Kasumi-1 (cell line): Measurements from ENCODE around the gene GSG1L.

Experiments used
- DNase-seq, 2 experiments: peaks; one replicate each; lab custom pipeline; 2025; lab: John Stamatoyannopoulos, UW

The GSG1L gene

DNA sequence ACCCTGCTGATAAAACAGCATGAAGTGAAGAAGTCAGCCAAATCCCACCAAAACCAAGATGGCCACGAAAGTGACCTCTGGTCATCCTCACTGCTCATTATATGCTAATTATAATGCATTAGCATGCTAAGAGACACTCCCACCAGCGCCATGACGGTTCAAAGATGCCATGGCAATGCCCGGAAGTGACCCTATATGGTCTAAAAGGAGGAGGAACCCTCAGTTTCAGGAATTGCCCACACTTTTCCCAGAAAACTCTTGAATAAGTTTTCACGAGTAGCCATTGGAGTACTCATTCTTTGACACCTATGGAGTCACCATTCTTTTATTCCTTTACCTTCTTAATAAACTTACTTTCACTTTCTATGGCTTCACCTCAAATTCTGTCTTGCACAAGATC, 44.3 kb downstream of the GSG1L start:
- no peak for DNase-seq

DNA sequence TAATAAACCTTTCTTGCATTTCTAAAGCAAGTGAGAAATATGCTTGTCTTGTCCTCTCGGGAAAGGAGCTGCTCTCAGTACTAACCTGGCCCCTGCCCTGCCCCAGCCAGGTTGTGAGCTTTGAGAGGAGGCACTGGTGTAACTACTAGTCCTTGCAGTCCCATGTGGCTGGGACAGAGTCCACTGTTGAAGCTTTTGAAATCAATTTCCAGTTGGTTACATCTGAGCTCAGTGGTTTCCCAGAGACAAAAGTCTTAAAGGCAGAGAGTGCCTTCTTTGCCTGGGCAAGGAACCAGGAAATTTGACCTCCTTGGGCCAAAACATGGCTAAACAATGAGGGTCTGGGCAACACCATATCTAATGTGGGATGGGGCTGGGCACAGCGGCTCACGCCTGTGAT, 48.7 kb downstream of the GSG1L start:
- no peak for DNase-seq

DNA sequence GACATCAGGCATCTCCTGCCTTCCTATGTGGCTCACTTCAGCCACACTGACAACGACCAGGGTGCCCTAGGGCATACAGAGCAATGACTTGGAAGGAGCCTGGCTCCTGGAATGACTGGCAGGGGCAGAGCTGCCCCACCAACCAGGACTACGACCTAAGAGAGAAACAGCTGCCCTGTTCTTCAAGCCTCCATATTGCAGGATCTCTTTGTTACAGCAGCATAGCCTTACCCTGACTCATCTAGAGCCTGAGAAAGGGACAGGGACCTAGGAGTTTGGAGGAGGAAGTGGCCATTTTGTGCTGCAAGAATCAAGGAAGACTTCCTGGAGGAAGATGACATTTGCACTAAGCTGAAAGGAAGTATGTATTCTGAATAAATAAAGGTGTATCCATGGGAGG, 49.6 kb downstream of the GSG1L start:
- DNase-seq = no peak

DNA sequence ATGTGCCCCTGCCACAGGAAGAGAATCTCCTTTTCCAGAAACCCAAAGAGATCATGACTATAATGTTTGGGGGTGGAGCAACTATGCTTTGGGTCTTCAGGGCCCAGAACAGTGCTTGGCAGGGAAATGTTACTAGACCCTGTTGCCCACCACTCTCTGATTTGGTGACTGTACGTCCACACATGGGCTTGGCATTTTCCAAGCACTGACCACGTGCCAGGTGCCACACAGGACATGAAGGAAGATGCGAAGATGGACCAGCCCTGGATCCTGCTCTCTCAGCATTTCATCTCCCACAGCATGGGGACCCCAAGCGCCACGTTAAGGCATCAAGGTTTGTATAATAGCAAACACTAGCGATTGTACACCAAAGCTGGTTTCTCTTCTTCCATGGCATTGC, 50.1 kb downstream of the GSG1L start:
- no peak for DNase-seq

DNA sequence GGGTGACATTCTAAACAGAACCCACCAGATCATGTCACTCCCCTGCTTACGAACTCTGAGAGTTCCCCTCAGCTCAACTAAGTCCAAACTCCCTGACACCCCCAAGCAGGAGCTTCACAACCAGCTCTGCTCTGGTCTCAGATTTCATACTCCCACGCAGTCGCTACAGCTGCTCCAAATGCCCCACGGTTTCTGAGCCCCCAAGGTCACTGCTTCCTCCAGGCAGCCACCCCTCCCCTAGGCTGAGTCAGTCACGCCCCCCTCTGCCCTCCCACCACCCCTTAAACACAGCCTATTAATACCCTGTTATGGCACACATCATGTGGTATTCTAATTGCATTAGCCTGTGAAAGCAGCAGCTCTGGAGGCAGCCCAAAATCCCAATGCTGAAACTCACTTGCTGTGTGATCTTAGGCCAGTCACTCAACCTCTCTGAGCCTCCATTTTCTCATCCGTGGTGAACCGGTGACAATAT, 51.5 kb downstream of the GSG1L start:
- DNase-seq = peak; percentile 1 to 4

DNA sequence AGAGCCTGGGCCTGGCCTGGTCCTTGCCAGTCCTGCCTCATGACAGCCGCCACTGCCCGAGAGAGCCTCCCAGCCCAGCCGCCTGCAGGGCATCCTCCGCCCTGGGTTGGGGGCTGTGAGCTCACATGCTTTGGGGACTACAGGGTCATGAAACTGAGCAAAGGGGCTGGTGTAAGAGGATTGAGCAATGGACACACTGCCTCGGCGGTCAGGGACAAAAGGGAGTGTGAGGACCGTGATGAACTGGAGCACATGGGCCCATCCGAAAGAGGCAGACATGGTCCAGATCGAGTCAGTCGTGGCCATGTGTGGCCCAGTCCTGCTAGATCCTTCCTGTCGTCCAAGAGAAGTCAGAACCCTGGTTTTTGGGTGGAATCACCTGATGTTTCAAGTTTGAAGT, 52.3 kb downstream of the GSG1L start:
- no peak for DNase-seq

DNA sequence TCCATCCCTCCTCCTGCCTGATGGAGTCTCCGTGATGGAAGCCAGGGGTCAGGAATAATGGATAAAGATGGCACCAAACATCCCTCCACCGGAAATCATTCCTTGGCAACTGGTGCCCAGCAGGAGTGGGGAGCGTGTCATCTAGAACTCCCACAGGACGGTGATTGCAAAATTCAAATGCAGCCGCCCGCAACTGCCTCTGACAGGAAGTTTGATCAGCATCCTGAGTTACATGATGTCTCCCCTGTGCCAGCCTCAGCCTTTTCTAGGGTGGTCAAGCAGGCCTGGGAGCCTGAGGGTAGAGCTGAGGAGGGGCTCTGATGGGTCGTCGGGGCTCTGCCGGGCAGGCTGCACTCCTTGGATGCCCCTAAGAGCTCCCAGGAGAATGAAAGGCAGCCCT, 52.8 kb downstream of the GSG1L start:
- DNase-seq = no peak

DNA sequence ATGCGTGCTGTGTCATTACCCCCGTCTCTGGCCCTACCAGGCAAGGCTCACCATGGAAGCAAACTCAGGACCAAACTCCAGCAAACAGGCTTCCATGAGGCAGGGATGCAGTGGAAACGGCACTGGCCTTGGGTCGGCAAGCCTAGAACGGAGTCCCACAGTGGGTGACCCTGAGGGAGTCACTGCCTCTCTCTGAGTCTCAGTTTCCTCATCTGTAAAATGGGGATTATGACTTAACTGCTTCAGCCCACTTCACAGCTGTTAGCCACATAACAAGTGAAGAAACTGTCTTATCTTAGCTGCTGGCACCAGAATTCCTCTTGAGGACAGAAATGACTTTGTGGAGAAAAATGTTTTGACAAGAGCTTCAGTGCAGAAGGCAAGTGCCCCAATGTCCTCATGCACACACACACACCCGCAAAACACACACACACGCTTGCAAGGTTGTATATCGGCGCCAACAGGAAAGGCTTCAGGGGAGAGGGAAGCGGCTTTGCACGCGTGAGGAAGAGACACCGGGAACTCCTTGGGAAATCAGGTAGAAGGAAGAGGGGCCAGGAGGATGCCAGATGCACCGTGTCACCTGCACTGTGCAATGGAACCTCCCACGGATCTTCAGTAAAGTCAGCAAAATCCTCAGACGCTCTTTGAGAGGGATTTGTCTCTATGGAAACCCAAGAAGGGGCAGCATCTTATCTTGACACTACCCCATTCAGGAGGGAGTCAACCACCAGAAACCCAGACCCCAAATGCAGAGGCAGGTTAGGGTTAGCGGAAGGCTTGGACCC, 53.7 kb downstream of the GSG1L start:
- DNase-seq = no peak

DNA sequence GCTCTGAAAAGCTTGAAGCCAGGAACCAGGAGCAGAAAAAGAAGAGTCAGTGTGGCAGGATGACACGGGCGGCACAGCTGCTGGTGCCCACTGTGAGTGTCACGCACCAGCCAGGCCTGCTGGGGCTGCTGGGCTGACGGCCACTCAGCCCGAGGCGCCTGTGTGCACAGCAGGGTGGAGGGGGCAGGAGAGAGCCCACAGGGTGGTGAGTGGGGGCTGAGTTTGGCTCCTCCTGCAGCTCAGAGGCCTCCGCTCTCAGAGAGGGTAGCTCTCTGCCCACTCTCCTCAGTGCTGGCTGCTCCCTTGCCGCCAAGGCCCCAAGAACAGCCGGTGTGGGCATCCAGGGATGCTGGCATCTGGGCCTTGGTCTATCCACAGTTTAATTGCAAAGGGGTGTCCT, 59.6 kb downstream of the GSG1L start:
- DNase-seq = no peak

DNA sequence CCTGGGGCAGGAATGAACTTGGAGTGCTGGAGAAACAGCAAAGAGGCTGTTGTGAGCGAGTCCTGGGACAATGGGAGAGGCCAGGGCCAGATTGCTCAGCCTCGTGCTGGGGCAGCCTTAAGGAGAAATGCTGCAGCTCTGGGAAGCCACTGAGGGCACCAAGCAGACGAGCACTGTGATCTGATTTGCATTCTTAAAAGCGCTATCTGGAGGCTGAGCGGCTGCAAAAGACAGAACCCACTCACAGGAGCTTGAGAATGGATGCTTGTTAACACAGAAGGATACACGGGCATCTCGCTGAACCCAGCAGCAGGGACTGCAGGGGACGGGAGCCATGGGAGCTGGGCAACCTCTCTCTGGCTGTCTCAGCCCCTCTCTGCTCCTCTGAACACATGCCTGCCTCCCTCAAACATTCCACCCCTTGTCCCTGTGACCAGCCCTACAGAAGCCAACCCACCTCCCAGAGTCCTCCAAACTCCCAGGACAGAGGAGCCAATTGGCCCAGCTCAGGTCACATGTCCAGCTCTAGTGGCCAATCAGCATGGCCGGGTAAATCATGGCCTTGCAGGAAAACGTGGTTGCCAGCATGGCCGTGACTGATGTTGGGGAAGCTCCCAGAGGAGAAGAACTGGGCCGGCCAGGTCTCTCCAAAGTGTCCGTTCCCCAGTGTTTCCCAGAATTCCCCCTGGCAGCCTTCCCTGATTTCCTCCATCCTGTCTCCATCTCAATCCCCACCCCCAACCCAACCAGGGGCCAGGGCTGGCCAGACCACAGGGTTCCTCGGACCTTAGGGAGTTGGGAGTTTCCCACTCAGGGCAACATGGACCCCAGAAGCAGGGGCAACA, 60.3 kb downstream of the GSG1L start:
- no peak for DNase-seq

DNA sequence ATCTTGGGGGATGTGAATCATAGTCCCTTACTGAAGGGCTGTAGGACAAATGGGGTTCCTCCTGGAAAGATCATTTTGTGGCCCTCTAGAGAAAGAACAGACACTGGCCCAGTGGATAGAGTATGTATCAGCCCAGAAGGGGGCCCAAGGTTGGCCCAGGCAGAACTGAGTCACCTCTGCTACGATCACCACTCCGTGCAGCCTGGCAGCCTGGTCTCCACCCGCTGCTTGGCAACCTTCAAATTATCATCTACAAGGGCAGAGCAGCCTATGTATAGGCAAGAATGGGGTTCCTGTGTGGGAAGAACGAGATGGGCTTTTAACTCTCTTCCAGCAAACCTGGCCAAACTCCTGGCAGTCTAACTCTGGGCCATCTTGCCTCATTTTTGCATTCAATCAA, 61.9 kb downstream of the GSG1L start:
- no peak for DNase-seq

DNA sequence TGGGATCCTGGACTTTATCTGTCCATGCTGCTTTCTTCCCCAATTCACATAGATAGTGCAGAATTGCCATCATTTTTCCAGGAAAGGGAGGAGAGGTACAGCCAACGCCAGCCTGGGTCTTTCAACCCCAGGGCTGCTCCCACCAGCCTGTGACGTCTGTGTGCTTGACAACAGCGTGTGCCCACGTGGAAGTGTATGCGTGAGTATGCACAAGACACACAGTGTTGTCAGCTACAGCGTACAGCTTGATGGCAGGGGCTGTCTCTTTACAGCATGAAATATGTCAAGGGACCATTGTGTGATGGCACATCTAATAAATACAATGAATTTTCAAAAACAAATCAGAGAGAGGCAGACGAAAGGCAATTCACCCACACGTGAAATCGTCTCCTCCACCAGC, 62.3 kb downstream of the GSG1L start:
- no peak for DNase-seq

DNA sequence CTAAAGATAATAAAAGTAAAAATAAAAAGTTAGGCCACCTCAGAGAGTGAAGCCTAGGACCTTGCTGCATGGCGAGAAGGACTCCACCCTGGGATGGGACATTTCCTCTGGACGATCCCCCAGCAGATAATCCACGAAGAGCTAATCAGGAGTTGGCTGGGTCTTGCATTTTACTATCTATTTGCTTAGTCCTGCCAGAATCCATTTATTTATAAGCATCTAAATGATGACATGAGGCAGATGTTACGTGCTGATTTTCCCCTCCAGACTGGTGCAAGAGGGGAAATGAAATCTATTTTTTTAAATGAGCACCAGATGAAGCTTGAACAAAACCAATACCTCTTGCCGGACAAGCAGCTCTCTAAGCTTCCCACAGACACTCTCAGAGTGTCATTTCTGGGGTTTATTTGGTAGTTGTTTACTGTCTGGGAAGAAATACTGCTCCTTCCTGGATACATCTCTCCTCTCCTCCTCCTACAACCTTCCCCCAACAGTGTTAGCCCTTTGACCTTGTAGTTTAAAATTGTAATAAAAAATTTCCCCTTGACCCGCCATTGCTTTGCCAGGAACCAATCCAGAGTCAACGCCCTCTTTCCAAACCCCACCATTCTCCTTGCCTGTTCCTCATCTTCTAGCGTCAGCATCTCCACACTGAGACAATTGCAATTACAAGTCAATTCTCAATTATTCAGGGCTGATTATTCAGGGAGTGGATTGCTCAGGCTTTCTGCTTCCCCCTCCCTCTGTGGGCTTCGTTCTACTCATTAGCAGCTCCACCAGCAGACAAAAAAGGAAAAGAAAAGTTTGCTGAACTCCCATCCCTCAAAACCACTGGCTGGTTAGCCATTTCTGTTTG, 63.0 kb downstream of the GSG1L start:
- DNase-seq = no peak

DNA sequence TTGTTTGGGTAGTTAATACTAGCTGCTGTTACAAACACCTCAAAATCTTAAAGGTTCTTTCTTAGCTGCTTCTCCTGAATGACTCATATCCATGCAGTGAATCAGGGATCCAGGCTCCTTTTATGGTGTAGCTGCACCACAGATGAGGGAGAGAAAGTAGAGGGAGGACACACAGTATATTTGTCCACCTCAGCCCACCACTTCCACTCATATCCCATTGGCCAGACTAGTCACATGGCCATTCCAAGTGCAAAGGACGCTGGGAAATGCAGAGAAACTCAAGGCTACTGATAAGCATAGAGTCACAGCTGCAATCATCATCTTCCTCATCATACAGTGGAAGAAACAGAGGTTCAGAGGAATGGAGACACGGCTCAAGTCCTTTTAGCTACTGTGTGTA, 63.8 kb downstream of the GSG1L start:
- no peak for DNase-seq

DNA sequence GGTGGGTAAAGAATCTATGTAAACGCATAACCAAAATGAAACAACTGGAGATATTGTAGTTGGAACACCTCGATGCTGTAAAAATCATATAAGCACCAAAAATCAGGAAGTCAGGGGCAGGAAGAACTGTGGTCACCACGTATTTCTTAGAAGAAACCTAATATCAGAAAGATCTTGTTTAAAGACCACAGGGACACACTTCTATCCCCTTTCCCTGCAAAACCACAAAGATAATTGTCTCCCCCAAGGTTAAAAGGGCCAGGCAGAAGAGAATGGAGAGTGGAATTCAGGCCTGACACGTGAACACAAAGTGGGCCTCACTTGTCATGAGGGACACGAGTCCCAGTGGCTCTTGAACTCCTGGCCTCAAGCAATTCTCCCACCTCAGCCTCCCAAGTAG, 68.1 kb downstream of the GSG1L start:
- DNase-seq = peak; percentile 2 to 11

DNA sequence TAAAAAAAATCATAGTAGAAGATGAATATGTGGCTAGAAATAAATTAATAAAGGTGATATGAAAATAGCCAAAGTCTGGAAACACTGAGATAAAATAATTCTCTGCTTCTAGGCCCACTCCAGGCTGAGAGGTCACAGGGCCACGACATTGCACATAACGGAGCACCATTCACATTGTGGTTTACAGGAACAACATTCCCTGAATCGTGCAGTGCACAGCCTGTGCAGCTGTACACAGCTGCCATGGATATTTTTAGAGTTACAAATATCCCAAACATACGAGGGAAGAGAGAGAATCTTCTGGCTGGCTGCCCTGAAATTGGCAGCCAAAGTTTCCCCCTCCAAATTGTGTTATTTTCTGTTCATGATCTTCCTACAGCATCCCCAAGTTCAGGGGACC, 68.8 kb downstream of the GSG1L start:
- DNase-seq = no peak

DNA sequence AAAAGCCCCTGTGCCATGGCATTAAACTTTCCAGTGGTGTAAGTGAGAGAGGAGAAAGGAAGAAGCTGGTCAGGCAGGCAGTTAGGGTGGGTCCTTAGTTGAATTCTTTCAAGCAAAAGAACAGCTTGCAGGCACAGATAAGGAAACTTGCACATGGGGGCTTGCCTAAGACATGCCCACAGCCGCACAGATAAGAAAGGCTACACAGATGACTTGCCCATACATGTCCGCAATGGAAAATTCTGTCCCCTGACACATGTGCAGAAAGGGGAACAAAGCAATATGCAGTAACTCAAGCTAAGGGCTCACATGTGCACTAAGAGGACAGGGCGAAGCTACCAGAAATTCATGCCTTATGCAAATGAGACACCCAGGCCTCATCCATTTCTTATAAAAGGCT, 69.9 kb downstream of the GSG1L start:
- DNase-seq = no peak

DNA sequence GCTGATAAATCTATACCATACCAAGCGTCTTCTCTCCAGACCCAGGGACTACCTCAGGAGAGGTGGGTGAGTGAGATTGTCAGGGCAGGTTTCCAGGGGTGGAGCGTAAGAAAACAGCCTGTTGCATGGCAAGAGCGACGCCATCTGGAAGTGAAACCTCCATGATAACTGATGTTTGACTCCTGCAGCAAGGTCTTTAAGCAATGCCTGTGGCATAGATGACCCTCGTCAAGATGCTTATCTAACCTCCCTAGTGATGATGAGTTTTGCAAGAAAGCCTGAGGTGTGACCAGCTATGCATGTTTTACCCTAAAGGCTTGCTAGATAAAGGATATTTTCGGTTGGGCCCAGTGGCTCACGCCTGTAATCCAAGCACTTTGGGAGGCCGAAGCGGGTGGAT, 71.6 kb downstream of the GSG1L start:
- DNase-seq = no peak

DNA sequence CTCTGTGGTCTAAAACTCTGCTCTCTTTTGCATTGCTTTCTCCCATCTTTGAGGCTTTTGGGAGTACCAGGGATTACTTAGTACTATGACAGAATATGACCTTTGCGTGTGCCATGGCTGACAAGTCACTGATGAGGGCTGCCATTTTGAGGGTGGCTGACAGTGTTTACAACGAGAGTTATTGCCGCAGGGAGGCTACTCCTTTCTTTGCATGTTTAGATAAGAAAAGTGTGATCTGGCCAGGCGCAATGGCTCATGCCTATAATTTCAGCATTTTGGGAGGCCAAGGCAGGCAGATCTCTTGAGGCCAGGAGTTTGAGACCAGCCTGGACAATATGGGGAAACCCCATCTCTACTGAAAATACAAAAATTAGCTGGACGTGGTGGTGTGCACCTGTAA, 77.5 kb downstream of the GSG1L start:
- DNase-seq = no peak

DNA sequence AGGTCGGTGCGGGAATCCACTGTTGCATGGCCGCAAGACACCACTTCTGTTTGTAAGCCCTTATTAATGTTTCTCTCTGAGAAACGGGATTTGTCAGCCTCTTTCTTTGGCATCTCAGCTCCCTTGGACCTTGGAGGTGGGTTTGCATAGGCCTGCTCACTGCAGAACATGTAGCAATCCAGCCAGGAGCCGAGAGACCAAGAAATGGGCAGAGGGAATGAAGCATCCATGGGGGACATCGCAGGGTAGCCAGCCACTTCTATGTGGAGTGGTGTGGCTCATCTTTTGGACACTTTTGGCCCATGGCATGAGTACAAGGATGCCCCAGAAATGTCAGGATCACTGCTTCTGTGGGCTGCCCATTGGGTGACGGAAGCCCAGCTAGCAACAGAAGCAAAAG, 79.4 kb downstream of the GSG1L start:
- DNase-seq = no peak

DNA sequence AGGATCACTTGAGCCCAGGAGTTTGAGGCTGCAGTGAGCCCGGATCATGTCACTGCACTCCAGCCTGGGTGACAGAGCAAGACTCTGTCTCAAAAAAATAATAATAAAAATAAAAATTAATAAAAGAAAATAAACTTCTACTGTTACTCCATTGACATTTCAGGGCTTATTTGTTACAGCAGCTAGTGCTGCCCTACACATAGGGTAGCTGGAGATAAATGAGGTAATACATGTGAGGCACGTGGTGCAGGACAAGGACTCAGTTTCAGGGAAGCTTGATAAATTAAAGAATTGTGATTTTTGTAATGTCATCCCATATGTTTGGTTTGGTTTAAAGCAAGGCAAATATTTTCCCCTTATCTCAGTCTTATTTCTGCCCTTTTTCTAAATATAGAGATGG, 80.3 kb downstream of the GSG1L start:
- no peak for DNase-seq

DNA sequence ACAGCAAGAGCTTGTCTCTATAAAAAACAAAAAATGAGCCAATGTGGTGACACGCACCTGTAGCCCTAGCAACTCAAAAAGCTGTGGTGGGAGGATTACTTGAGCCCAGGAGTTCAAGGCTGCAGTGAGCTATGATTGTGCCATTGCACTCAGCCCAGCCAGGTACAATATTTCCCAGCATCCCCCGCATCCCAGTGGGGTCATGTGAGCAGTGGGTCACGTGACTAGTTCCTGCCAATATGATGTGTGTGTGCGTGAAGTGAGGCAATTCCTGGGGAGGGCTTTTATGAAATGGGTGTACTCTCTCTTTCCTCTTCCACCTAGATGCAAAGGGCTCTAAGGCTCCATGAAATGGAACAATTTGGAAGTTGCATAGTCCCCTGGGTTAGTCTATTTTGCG, 81.3 kb downstream of the GSG1L start:
- no peak for DNase-seq
